H9 (cell line): ENCODE results near the gene TMEFF2. TPM values are rescaled to one million over a fixed set of nuclear protein-coding genes. Genes with fewer than 3 reads are reported as not detected.

Experiments used
- DNase-seq: peaks from one replicate; pipeline ENCODE4 v3.0.0-alpha.2; 2017
- H2AFZ ChIP-seq: one replicate; pipeline ENCODE4 v1.6.1; 2013; ENCODE audit warnings: mild to moderate bottlenecking, low read length, control low read depth, moderate library complexity
- H2AK5ac ChIP-seq: 2 replicates; pipeline ENCODE4 v1.6.1; 2013; ENCODE audit warnings: low read length, control low read depth, mixed read lengths; ENCODE audit not compliant: insufficient read length
- H2BK120ac ChIP-seq: one replicate; pipeline ENCODE4 v1.6.1; 2013; ENCODE audit warnings: low read depth, mild to moderate bottlenecking, low read length, control low read depth, inconsistent platforms; ENCODE audit not compliant: poor library complexity, severe bottlenecking
- H2BK12ac ChIP-seq: 2 replicates; pipeline ENCODE4 v1.6.1; 2013; ENCODE audit warnings: low read length, control low read depth, mixed read lengths, low read depth; ENCODE audit not compliant: insufficient read length
- H2BK15ac ChIP-seq: 2 replicates; pipeline ENCODE4 v1.6.1; 2013; ENCODE audit warnings: low read depth, low read length, control low read depth
- H2BK20ac ChIP-seq: one replicate; pipeline ENCODE4 v1.6.1; 2013; ENCODE audit warnings: low read depth, mild to moderate bottlenecking, low read length, control low read depth, inconsistent platforms; ENCODE audit not compliant: poor library complexity, severe bottlenecking
- H2BK5ac ChIP-seq: 2 replicates; pipeline ENCODE4 v1.6.1; 2013; ENCODE audit warnings: low read length, control low read depth, mixed read lengths; ENCODE audit not compliant: insufficient read length
- H3K14ac ChIP-seq: 2 replicates; pipeline ENCODE4 v1.6.1; 2013; ENCODE audit warnings: low read length, control low read depth; ENCODE audit not compliant: insufficient read depth
- H3K18ac ChIP-seq: 2 replicates; pipeline ENCODE4 v1.6.1; 2013; ENCODE audit warnings: low read depth, mild to moderate bottlenecking, mixed read lengths, low read length, control low read depth; ENCODE audit not compliant: insufficient read length
- H3K23ac ChIP-seq: 2 replicates; pipeline ENCODE4 v1.6.1; 2013; ENCODE audit warnings: low read length, control low read depth, mixed read lengths, low read depth; ENCODE audit not compliant: insufficient read length
- H3K23me2 ChIP-seq: 2 replicates; pipeline ENCODE4 v1.6.1; 2013; ENCODE audit warnings: low read depth, mild to moderate bottlenecking, mixed read lengths, low read length, control low read depth; ENCODE audit not compliant: insufficient read length, poor library complexity, severe bottlenecking
- H3K27ac ChIP-seq: 2 replicates; pipeline ENCODE4 v1.5.1; 2013; ENCODE audit warnings: low read length, control low read depth, mixed read lengths, low read depth; ENCODE audit not compliant: insufficient read length
- H3K27me3 ChIP-seq: 2 replicates; pipeline ENCODE4 v1.6.1; 2013; ENCODE audit warnings: low read length, control low read depth, inconsistent platforms; ENCODE audit not compliant: insufficient read depth
- H3K4ac ChIP-seq: 2 replicates; pipeline ENCODE4 v1.6.1; 2013; ENCODE audit warnings: low read depth, mild to moderate bottlenecking, control low read depth, inconsistent platforms, low read length, moderate library complexity
- H3K4me1 ChIP-seq: 2 replicates; pipeline ENCODE4 v1.6.1; 2013; ENCODE audit warnings: low read length, control low read depth, inconsistent platforms; ENCODE audit not compliant: insufficient read depth
- H3K4me2 ChIP-seq: 2 replicates; pipeline ENCODE4 v1.6.1; 2013; ENCODE audit warnings: low read length, control low read depth, mixed read lengths; ENCODE audit not compliant: insufficient read length, insufficient read depth
- H3K56ac ChIP-seq: 2 replicates; pipeline ENCODE4 v1.6.1; 2013; ENCODE audit warnings: low read depth, mild to moderate bottlenecking, mixed read lengths, low read length, control low read depth; ENCODE audit not compliant: insufficient read length
- H3K79me1 ChIP-seq: 2 replicates; pipeline ENCODE4 v1.6.1; 2013; ENCODE audit warnings: low read depth, mild to moderate bottlenecking, moderate library complexity, low read length, control low read depth, inconsistent platforms; ENCODE audit not compliant: insufficient read depth, poor library complexity, severe bottlenecking
- H3K79me2 ChIP-seq: 2 replicates; pipeline ENCODE4 v1.6.1; 2013; ENCODE audit warnings: low read length, control low read depth, inconsistent platforms; ENCODE audit not compliant: insufficient read depth
- H3K9ac ChIP-seq: 2 replicates; pipeline ENCODE4 v1.6.1; 2013; ENCODE audit warnings: low read length, control low read depth, mixed read lengths; ENCODE audit not compliant: insufficient read length; ENCODE audit errors: extremely low read depth
- H3K9me3 ChIP-seq: one replicate; pipeline ENCODE4 v1.6.1; 2013; ENCODE audit warnings: low read depth, low read length, inconsistent platforms; ENCODE audit not compliant: control insufficient read depth
- H3T11ph ChIP-seq: one replicate; pipeline ENCODE4 v1.6.1; 2013; ENCODE audit warnings: mild to moderate bottlenecking, low read length, control low read depth, inconsistent platforms
- H4K20me1 ChIP-seq: one replicate; pipeline ENCODE4 v1.6.1; 2013; ENCODE audit not compliant: control insufficient read depth, insufficient read length, insufficient read depth
- H4K5ac ChIP-seq: 2 replicates; pipeline ENCODE4 v1.6.1; 2013; ENCODE audit warnings: low read depth, mild to moderate bottlenecking, mixed read lengths, low read length, control low read depth; ENCODE audit not compliant: insufficient read length
- H4K8ac ChIP-seq: replicated peaks from 2 replicates; pipeline ENCODE4 v1.6.1; 2013; ENCODE audit warnings: low read length, control low read depth, mixed read lengths, low read depth; ENCODE audit not compliant: insufficient read length
- H4K91ac ChIP-seq: 2 replicates; pipeline ENCODE4 v1.6.1; 2013; ENCODE audit warnings: low read depth, mild to moderate bottlenecking, moderate library complexity, mixed read lengths, low read length, control low read depth; ENCODE audit not compliant: insufficient read length
- H3K27ac Mint-ChIP-seq, 3 experiments: 2 replicates in 2 of 3; 3 replicates in 1 of 3; pipeline ENCODE4 v1.8.0; 2020 to 2021; ENCODE audit warnings: mixed read lengths in 3 of 3, mild to moderate bottlenecking in 1 of 3, moderate library complexity in 1 of 3
- H3K27me3 Mint-ChIP-seq: 2 replicates; pipeline ENCODE4 v1.8.0; 2021; ENCODE audit warnings: low read depth, mild to moderate bottlenecking, moderate library complexity, mixed read lengths
- H3K36me3 Mint-ChIP-seq, 3 experiments: 2 replicates in 2 of 3; 3 replicates in 1 of 3; pipeline ENCODE4 v1.8.0; 2020 to 2021; ENCODE audit warnings: low read depth in 3 of 3, mixed read lengths in 3 of 3; ENCODE audit not compliant: insufficient read depth in 1 of 3
- H3K4me1 Mint-ChIP-seq, 2 experiments: 2 replicates each; pipeline ENCODE4 v1.8.0; 2020; ENCODE audit warnings: mixed read lengths in 2 of 2
- H3K4me3 Mint-ChIP-seq, 2 experiments: 2 replicates in 1 of 2; 3 replicates in 1 of 2; pipeline ENCODE4 v1.8.0; 2020 to 2021; ENCODE audit warnings: mild to moderate bottlenecking in 2 of 2, mixed read lengths in 2 of 2, moderate library complexity in 1 of 2
- H3K9me3 Mint-ChIP-seq, 2 experiments: 2 replicates in 1 of 2; 3 replicates in 1 of 2; pipeline ENCODE4 v1.8.0; 2020; ENCODE audit warnings: mild to moderate bottlenecking in 2 of 2, mixed read lengths in 2 of 2, moderate library complexity in 1 of 2
- WGBS: extraction: QIAGEN DNeasy Blood & Tissue Kit; methylation state at CpG from one replicate; pipeline ENCODE4 v1.1.7; 2013; ENCODE audit warnings: missing lambda C conversion rate, low lambda C conversion rate, mixed read lengths; ENCODE audit not compliant: insufficient read length; ENCODE audit errors: extremely low coverage; 5-methylcytosine and 5-hydroxymethylcytosine counted together
- total RNA-seq: library from RNA; stranded (reverse); gene quantifications from 2 replicates; pipeline ENCODE4 v1.2.1, GENCODE V29; 2021
- TF ChIP-seq, protein P1 (sequence below): fragments of 200-600 bp; sonication (generic); conservative IDR thresholded peaks from 3 replicates; pipeline ENCODE4 v1.8.0; 2021; ENCODE audit warnings: antibody characterized with exemption, mild to moderate bottlenecking

Gene TMEFF2
- total RNA-seq, 1 experiment from 2014 or later, result 0.39 TPM

DNA sequence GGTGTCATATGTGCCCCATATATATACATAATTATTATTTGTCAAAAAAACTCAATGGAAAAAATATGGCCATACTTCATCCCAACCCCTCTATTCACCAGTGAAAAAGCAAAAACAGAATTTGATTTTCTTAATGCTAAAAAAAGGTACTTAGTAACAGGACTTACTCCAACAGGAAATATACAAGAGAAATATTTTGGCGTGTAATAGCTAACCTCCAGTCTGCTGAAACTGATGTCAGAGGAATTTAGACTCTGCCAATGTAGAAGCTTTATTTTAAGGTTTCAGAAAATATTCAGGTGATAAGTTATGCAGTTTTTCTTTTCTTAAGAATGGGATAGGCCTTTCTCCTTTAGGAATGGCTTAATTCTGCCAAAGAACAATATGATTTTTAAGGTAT is 72.6 kb downstream of the TMEFF2 start:
- Histone ChIP-seq H2AFZ (no peak overlapping the region), H3K56ac (no peak overlapping the region), H2BK120ac (no peak overlapping the region), H3K4me2 (no peak overlapping the region), H2BK12ac (no peak overlapping the region), H3K4ac (no peak overlapping the region), H3K27ac (no peak overlapping the region), H4K5ac (no peak overlapping the region), H3K18ac (no peak overlapping the region), H3K9me3 (no peaks in the 10 kb centered on the region), H2BK5ac (no peak overlapping the region), H3K27me3 (no peaks in the 10 kb centered on the region), H2BK20ac (no peak overlapping the region), H4K91ac (no peak overlapping the region), H3K4me1 (no peaks in the 10 kb centered on the region), H3K9ac (no peak overlapping the region), H2BK15ac (no peak overlapping the region), H4K20me1 (no peaks in the 10 kb centered on the region), H3K79me2 (no peaks in the 10 kb centered on the region), H3K23ac (no peak overlapping the region), H3K23me2 (no peaks in the 10 kb centered on the region), H4K8ac (no peak overlapping the region), H2AK5ac (no peak overlapping the region), H3T11ph (no peak overlapping the region), H3K79me1 (no peaks in the 10 kb centered on the region), H3K14ac (no peak overlapping the region)
- DNase-seq, result no peak
- H3K27ac Mint-ChIP-seq, result no peak overlapping the region
- no CpG with 5 or more reads among the region's 1 CpG for WGBS
- peaks cover 5 to 9% of the 10 kb centered on the region in 2 experiments for H3K9me3 Mint-ChIP-seq
- H3K27me3 Mint-ChIP-seq, result no peaks in the 10 kb centered on the region
- TF ChIP-seq, protein P1, sequence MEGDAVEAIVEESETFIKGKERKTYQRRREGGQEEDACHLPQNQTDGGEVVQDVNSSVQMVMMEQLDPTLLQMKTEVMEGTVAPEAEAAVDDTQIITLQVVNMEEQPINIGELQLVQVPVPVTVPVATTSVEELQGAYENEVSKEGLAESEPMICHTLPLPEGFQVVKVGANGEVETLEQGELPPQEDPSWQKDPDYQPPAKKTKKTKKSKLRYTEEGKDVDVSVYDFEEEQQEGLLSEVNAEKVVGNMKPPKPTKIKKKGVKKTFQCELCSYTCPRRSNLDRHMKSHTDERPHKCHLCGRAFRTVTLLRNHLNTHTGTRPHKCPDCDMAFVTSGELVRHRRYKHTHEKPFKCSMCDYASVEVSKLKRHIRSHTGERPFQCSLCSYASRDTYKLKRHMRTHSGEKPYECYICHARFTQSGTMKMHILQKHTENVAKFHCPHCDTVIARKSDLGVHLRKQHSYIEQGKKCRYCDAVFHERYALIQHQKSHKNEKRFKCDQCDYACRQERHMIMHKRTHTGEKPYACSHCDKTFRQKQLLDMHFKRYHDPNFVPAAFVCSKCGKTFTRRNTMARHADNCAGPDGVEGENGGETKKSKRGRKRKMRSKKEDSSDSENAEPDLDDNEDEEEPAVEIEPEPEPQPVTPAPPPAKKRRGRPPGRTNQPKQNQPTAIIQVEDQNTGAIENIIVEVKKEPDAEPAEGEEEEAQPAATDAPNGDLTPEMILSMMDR, result no peak
- H3K36me3 Mint-ChIP-seq, result peaks cover 0 to 6% (median 4%) of the 10 kb centered on the region in 3 experiments; a peak in 3 of 7 replicates
- no peaks in the 10 kb centered on the region for H3K4me1 Mint-ChIP-seq
- H3K4me3 Mint-ChIP-seq, result no peak overlapping the region
